ENCODE data around the gene PKNOX2. TPM values are rescaled to one million over a fixed set of nuclear protein-coding genes. Genes with fewer than 3 reads are reported as not detected.

PKNOX2 gene
- total and polyA plus RNA-seq, 10 of the 15 experiments (the other 5 are each of a cell fraction or from before 2014, with no cell fraction given) = not detected

- H2AFZ ChIP-seq (ENCODE audit: control insufficient read depth, low read depth, low read length) = no peak overlapping the region
- no peak overlapping the region for H3K4me3 ChIP-seq
- DNase-seq (ENCODE audit: low read depth, low spot score) = no peak
- no peaks in the 10 kb centered on the region for H3K36me3 ChIP-seq (ENCODE audit: control insufficient read depth in 2 of 2, insufficient read depth in 2 of 2, low read length in 1 of 2)
- POLR2A ChIA-PET = no interaction called here
- no peak for TF ChIP-seq IRF3 (IDR thresholded peaks at IDR 0.05)
- TF ChIP-seq POLR2AphosphoS2 (IDR thresholded peaks at IDR 0.05; ENCODE audit: low read depth, low read length) = no peak
- no peak for TF ChIP-seq YY1 (IDR thresholded peaks at IDR 0.05; ENCODE audit: low read depth, low read length)
- no peak for TF ChIP-seq MTA2 (IDR thresholded peaks at IDR 0.05; ENCODE audit: low read depth)
- TF ChIP-seq CBFB (IDR thresholded peaks at IDR 0.05; ENCODE audit: low read depth) = no peak
- TF ChIP-seq KDM1A (IDR thresholded peaks at IDR 0.05; ENCODE audit: borderline replicate concordance) = no peak
- WGBS (ENCODE audit: insufficient coverage, insufficient replicate concordance, low lambda C conversion rate, missing lambda C conversion rate) = 28% methylated on average over 4 of the region's 4 CpGs
- no peak overlapping the region for H3K9ac ChIP-seq (ENCODE audit: control insufficient read depth, insufficient read depth, low read length)
- CTCF ChIA-PET = no interaction called here
- H3K27me3 ChIP-seq (replicated peaks in 1 of 2; ENCODE audit: control insufficient read depth in 2 of 2, insufficient read depth in 2 of 2, low read length in 1 of 2) = peaks cover 0 to 11% of the 10 kb centered on the region in 2 experiments; a peak in 3 of 4 replicates
- no peak overlapping the region for H3K4me2 ChIP-seq (ENCODE audit: control insufficient read depth, insufficient read depth)
- RAD21 ChIA-PET (ENCODE audit: unreplicated experiment) = no interaction called here
- H3K4me1 ChIP-seq (ENCODE audit: control insufficient read depth, insufficient read depth, low read length) = no peaks in the 10 kb centered on the region
- in situ Hi-C loops (cut with MboI) (no loop called here), intact Hi-C loops (cut with micrococcal nuclease; ENCODE audit: unreplicated experiment) (no loop called here)
- no TSS peak for BruUV-seq (replicated peaks)
- no peak overlapping the region for H3K27ac ChIP-seq (ENCODE audit: control insufficient read depth, insufficient read depth)
- ATAC-seq = no peak
- SMC1A ChIA-PET (ENCODE audit: uncharacterized antibody, unreplicated experiment) = no interaction called here
- no peak for FAIRE-seq
- no peaks in the 10 kb centered on the region for H4K20me1 ChIP-seq (ENCODE audit: control insufficient read depth, insufficient read depth)
- H3K79me2 ChIP-seq (ENCODE audit: control insufficient read depth, insufficient read depth, low read length) = no peaks in the 10 kb centered on the region
- no peaks in the 10 kb centered on the region for H3K9me3 ChIP-seq (replicated peaks; ENCODE audit: control insufficient read depth, insufficient read depth, low read length)
Measured at GRCh38 chr11:125245299-125245698, 80.7 kb downstream of the PKNOX2 start.

- Histone ChIP-seq H4K20me1 (ENCODE audit: control insufficient read depth, insufficient read depth) (no peaks in the 10 kb centered on the region), H3K9ac (ENCODE audit: control insufficient read depth, insufficient read depth, low read length) (no peak overlapping the region), H3K9me3 (replicated peaks; ENCODE audit: control insufficient read depth, insufficient read depth, low read length) (no peaks in the 10 kb centered on the region), H2AFZ (ENCODE audit: control insufficient read depth, low read depth, low read length) (no peak overlapping the region), H3K36me3 (ENCODE audit: control insufficient read depth in 2 of 2, insufficient read depth in 2 of 2, low read length in 1 of 2) (no peaks in the 10 kb centered on the region), H3K27me3 (replicated peaks in 1 of 2; ENCODE audit: control insufficient read depth in 2 of 2, insufficient read depth in 2 of 2, low read length in 1 of 2) (peaks cover 0 to 2% of the 10 kb centered on the region in 2 experiments; a peak in 3 of 4 replicates), H3K4me1 (ENCODE audit: control insufficient read depth, insufficient read depth, low read length) (no peaks in the 10 kb centered on the region), H3K4me2 (ENCODE audit: control insufficient read depth, insufficient read depth) (no peak overlapping the region), H3K4me3 (no peak overlapping the region), H3K79me2 (ENCODE audit: control insufficient read depth, insufficient read depth, low read length) (no peaks in the 10 kb centered on the region), H3K27ac (ENCODE audit: control insufficient read depth, insufficient read depth) (no peak overlapping the region)
- intact Hi-C loops (cut with micrococcal nuclease; ENCODE audit: unreplicated experiment) = no loop called here
- FAIRE-seq (no peak), DNase-seq (ENCODE audit: low read depth, low spot score) (no peak), ATAC-seq (no peak)
- POLR2A ChIA-PET = no interaction called here
- in situ Hi-C loops (cut with MboI) = no loop called here
- RAD21 ChIA-PET (ENCODE audit: unreplicated experiment) = no interaction called here
- TF ChIP-seq GABPA (IDR thresholded peaks at IDR 0.05; ENCODE audit: low read depth) = no peak
- TF ChIP-seq KDM1A (IDR thresholded peaks at IDR 0.05; ENCODE audit: borderline replicate concordance) = no peak
- BruUV-seq (replicated peaks) = no TSS peak
- CTCF ChIA-PET = no interaction called here
- SMC1A ChIA-PET (ENCODE audit: uncharacterized antibody, unreplicated experiment) = no interaction called here
- 29% methylated on average over 2 of the region's 2 CpGs for WGBS (ENCODE audit: insufficient coverage, insufficient replicate concordance, low lambda C conversion rate, missing lambda C conversion rate)
Measured at GRCh38 chr11:125247431-125247830, 82.9 kb downstream of the PKNOX2 start.

All from GM12878 (cell line).